Retinal pigment epithelial cell (primary cell): ENCODE data around the gene DBNDD1.

Experiments used
- DNase-seq: peaks from one replicate; pipeline ENCODE4 v3.0.0-alpha.2; 2010; ENCODE audit warnings: low read depth
- H3K4me3 ChIP-seq: 2 replicates; pipeline ENCODE4 v1.5.1; 2011; ENCODE audit warnings: mild to moderate bottlenecking, low read length, control low read depth, moderate library complexity
- CTCF ChIP-seq: conservative IDR thresholded peaks from 2 replicates; pipeline ENCODE4 v1.5.1; 2011; ENCODE audit warnings: low read depth, low read length, control low read depth, inconsistent platforms

Gene DBNDD1

DNA sequence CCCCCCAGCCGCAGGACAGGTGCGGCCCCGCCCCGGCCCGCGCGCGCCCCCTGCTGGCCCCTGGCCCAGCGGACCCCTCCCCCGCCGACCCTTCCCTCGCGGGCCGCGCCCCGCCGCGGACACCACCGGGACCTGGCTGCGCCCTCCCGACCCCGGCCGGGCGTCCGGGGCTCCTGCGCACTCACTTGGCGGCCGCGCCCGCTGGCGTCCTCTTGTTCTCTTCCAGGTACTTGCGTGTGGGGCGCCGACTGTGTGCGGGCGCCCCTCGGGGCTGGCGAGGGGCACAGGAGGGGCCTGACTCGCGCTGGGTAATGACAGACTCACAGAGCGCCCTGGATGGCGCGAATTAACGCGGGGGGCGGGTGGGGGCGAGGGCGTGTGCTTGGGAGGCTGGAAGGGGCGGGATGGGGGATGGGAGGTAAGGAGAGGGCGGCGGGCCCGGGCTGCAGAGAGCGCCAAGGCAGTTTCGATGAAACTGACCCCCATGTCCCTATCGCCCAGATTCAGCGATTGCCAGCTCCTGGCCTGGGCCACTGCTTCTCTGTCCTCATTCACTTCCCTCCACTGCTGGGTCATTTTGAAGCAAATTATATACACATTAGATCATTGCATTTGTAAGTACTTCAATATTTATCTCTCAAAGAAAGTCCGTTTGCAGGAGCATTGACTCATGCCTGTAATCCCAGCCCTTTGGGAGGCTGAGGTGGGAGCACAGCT lies 445 bp upstream of the DBNDD1 start:
- peak; percentile 12 for DNase-seq
- peak overlapping the region; percentile 59 for H3K4me3 ChIP-seq
- TF ChIP-seq CTCF: no peak

DNA sequence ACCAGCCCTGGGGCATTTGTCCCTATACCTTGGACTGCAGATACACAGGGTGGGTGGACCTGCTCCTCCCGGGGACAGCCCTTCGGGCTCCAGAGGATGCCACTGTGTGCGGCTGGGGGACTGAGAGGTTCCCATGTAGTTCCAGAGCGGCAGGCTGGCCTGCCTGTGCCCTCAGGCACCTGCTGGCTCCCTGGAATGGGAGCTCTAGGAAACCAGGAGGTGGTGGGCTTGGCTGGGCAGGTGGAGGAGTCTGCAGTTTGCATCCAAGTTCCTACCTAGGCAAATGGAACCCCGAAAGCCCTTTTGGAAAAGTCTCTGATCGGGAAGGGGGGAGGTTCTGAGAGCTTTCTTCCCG lies 982 bp downstream of the DBNDD1 start:
- TF ChIP-seq CTCF: no peak
- peak overlapping the region; percentile 51 for H3K4me3 ChIP-seq
- no peak for DNase-seq

DNA sequence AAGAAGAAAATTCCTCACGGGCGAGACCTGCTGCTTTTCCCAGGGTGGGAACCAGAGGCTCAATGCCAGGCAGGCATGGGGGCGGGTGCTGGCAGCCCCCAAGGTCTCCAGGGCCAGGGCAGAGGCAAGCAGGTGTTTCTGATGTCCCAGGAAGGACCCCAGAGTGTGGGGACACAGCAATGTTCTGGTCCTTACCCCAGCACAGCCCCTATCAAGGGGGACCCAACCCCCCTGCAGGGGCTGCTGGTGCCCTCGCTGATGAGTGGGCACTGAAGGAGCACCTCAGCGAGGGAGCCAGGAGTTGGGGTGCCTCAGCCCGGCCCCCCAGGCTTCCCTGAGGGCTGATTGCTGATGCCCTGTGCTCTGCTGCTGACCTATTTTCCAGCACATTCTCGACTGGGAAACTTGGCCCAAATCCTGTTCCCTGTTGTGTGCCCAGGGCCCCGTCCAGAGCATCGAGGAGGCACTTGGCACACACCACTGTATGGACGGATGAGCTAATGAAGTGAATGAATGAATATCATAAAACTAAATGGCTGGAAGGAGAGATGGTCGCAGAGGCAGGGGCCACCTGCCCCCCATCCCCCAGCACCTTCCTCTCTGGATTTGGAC lies 2.8 kb downstream of the DBNDD1 start:
- no peak for TF ChIP-seq CTCF
- H3K4me3 ChIP-seq: no peak overlapping the region
- DNase-seq: no peak

- no peak overlapping the region for H3K4me3 ChIP-seq
- no peak for TF ChIP-seq CTCF
- no peak for DNase-seq
These were observed 3.5 kb downstream of the DBNDD1 start for GRCh38 chr16:90015586-90016338.

DNA sequence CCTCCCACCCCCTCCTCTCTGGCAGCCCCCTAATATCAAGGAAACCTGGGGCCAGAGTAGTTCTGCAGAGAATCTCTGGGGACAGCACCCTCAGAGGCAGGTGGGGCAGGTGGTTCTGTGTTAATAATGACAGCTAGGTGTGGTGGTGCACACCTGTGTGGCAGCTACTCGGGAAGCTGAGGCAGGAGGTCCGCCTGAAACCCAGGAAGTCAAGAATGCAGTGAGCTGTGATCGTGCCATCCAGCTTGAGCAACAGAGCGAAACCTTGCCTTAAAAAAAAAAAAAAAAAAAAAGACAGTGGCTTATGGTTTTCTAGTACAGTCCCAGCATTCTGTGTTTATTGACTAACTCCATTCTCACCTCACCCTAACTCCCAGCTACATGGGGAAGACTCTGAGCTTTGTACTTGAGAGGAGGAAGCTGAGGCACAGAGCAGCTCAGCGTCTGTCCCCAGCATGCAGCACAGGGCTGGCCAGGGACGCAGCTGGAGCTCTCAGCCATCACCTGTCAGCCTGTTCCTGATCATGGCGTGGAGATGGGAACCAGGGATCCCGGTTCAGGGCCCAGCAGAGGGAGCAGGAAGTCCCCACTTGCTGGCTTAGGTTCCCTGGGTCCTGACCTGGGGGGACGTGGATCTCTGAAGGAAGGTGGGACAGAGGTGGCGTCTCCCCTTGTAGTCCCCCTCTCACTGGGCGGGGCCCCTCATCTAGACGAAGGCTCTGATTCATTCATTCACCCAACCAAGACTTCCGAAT lies 6.1 kb downstream of the DBNDD1 start:
- no peak for DNase-seq
- no peak overlapping the region for H3K4me3 ChIP-seq
- TF ChIP-seq CTCF: no peak

- no peak for TF ChIP-seq CTCF
- no peak for DNase-seq
- H3K4me3 ChIP-seq: no peak overlapping the region
These were observed 7.3 kb downstream of the DBNDD1 start for GRCh38 chr16:90011908-90012501.
